ENCODE results near the gene PANX1. TPM values are rescaled to one million over a fixed set of nuclear protein-coding genes. Genes with fewer than 3 reads are reported as not detected.

The PANX1 gene
- total and polyA plus RNA-seq, 10 of the 15 experiments (the other 5 are each of a cell fraction or from before 2014, with no cell fraction given), result 3.3 to 18.7 (median 14.4) TPM

DNA sequence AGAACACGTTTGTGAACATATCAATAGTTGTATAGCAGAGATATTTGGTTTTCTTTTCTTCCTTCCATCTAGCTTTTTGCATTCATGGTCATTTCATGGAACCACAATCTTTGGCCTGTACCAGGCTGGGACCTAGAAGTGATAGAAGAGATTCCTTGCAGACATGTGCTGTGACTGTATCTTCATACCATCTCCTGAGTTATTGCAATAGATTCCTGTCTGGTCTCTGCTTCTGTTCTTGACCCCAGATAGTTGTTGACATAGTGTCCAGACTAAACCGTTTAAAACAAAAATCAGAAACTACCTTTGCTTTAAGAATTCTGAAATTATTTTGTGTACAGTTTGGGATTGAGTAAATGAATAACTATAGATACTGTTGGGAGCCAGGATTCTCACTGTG, 16.8 kb downstream of the PANX1 start (continued):
- TF ChIP-seq, protein P1, sequence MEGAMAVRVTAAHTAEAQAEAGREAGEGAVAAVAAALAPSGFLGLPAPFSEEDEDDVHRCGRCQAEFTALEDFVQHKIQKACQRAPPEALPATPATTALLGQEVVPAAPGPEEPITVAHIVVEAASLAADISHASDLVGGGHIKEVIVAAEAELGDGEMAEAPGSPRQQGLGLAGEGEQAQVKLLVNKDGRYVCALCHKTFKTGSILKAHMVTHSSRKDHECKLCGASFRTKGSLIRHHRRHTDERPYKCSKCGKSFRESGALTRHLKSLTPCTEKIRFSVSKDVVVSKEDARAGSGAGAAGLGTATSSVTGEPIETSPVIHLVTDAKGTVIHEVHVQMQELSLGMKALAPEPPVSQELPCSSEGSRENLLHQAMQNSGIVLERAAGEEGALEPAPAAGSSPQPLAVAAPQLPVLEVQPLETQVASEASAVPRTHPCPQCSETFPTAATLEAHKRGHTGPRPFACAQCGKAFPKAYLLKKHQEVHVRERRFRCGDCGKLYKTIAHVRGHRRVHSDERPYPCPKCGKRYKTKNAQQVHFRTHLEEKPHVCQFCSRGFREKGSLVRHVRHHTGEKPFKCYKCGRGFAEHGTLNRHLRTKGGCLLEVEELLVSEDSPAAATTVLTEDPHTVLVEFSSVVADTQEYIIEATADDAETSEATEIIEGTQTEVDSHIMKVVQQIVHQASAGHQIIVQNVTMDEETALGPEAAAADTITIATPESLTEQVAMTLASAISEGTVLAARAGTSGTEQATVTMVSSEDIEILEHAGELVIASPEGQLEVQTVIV (IDR thresholded peaks at IDR 0.05; ENCODE audit: borderline replicate concordance, partially characterized antibody), result no peak
- no peak for TF ChIP-seq KAT2A (conservative IDR thresholded peaks at IDR 0.05; ENCODE audit: control insufficient read depth, low read depth, low read length)

DNA sequence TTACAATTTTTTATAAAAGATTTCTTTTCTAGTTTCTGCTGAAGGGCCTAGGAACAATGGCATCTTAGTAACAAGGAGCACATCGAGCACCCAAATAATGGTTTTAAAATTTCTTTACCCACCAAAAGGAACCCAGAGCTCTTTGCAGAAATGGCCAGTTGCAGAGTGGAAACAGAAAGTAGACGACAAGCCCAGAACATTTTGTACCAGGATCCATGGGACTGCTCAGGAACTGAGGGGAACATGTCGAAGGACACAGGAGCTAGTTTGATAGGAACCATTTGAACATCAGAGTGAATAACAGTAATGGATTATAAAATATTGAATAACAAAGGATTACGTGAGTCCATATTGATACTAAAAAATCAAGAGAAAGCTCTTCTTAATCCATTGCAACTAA, 17.3 kb downstream of the PANX1 start:
- Histone ChIP-seq H3K4me3 (no peak overlapping the region), H3K4me2 (ENCODE audit: control insufficient read depth, insufficient read depth) (no peak overlapping the region), H3K27ac (ENCODE audit: control insufficient read depth, insufficient read depth) (no peak overlapping the region), H3K4me1 (ENCODE audit: control insufficient read depth, insufficient read depth, low read length) (peaks cover 16% of the 10 kb centered on the region), H4K20me1 (ENCODE audit: control insufficient read depth, insufficient read depth) (no peaks in the 10 kb centered on the region), H3K79me2 (ENCODE audit: control insufficient read depth, insufficient read depth, low read length) (peaks cover 24% of the 10 kb centered on the region), H3K27me3 (replicated peaks in 1 of 2; ENCODE audit: control insufficient read depth in 2 of 2, insufficient read depth in 2 of 2, low read length in 1 of 2) (no peaks in the 10 kb centered on the region), H2AFZ (ENCODE audit: control insufficient read depth, low read depth, low read length) (no peak overlapping the region), H3K36me3 (ENCODE audit: control insufficient read depth in 2 of 2, insufficient read depth in 2 of 2, low read length in 1 of 2) (no peaks in the 10 kb centered on the region), H3K9ac (ENCODE audit: control insufficient read depth, insufficient read depth, low read length) (no peak overlapping the region), H3K9me3 (replicated peaks; ENCODE audit: control insufficient read depth, insufficient read depth, low read length) (no peaks in the 10 kb centered on the region)
- in situ Hi-C loops (cut with MboI), result no loop called here
- ATAC-seq (no peak), DNase-seq (ENCODE audit: low read depth, low spot score) (no peak), FAIRE-seq (no peak)
- ChIA-PET RAD21 (ENCODE audit: unreplicated experiment) (no interaction called here), CTCF (interaction anchor here (0.9 kb wide), 1 partner anchor 17 kb away, joined by 3 read pairs; no protein-coding TSS in a partner anchor), POLR2A (no interaction called here), SMC1A (ENCODE audit: uncharacterized antibody, unreplicated experiment) (no interaction called here)
- WGBS (ENCODE audit: insufficient coverage, insufficient replicate concordance, low lambda C conversion rate, missing lambda C conversion rate), result 87% methylated on average over 4 of the region's 4 CpGs
- no TSS peak for BruUV-seq (replicated peaks)
- intact Hi-C loops (cut with micrococcal nuclease; ENCODE audit: unreplicated experiment), result no loop called here
- TF ChIP-seq EZH2 (IDR thresholded peaks at IDR 0.05; ENCODE audit: borderline replicate concordance, control insufficient read depth, low read depth, low read length) (no peak), EP300 (IDR thresholded peaks at IDR 0.05; ENCODE audit: borderline replicate concordance in 1 of 2, control insufficient read depth in 1 of 2, low read depth in 2 of 2, low read length in 2 of 2) (no peak), ZNF207 (IDR thresholded peaks at IDR 0.05; ENCODE audit: borderline replicate concordance) (no peak), JUND (IDR thresholded peaks at IDR 0.05; ENCODE audit: low read depth, low read length) (no peak), MTA3 (IDR thresholded peaks at IDR 0.05; ENCODE audit: borderline replicate concordance, low read length) (no peak), RB1 (IDR thresholded peaks at IDR 0.05; ENCODE audit: borderline replicate concordance) (no peak), TCF3 (IDR thresholded peaks at IDR 0.05; ENCODE audit: borderline replicate concordance, insufficient read depth, low read depth, low read length) (no peak)
- TF ChIP-seq, protein P2, sequence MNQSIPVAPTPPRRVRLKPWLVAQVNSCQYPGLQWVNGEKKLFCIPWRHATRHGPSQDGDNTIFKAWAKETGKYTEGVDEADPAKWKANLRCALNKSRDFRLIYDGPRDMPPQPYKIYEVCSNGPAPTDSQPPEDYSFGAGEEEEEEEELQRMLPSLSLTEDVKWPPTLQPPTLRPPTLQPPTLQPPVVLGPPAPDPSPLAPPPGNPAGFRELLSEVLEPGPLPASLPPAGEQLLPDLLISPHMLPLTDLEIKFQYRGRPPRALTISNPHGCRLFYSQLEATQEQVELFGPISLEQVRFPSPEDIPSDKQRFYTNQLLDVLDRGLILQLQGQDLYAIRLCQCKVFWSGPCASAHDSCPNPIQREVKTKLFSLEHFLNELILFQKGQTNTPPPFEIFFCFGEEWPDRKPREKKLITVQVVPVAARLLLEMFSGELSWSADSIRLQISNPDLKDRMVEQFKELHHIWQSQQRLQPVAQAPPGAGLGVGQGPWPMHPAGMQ (IDR thresholded peaks at IDR 0.05; ENCODE audit: borderline replicate concordance), result no peak
- TF ChIP-seq, protein P3, sequence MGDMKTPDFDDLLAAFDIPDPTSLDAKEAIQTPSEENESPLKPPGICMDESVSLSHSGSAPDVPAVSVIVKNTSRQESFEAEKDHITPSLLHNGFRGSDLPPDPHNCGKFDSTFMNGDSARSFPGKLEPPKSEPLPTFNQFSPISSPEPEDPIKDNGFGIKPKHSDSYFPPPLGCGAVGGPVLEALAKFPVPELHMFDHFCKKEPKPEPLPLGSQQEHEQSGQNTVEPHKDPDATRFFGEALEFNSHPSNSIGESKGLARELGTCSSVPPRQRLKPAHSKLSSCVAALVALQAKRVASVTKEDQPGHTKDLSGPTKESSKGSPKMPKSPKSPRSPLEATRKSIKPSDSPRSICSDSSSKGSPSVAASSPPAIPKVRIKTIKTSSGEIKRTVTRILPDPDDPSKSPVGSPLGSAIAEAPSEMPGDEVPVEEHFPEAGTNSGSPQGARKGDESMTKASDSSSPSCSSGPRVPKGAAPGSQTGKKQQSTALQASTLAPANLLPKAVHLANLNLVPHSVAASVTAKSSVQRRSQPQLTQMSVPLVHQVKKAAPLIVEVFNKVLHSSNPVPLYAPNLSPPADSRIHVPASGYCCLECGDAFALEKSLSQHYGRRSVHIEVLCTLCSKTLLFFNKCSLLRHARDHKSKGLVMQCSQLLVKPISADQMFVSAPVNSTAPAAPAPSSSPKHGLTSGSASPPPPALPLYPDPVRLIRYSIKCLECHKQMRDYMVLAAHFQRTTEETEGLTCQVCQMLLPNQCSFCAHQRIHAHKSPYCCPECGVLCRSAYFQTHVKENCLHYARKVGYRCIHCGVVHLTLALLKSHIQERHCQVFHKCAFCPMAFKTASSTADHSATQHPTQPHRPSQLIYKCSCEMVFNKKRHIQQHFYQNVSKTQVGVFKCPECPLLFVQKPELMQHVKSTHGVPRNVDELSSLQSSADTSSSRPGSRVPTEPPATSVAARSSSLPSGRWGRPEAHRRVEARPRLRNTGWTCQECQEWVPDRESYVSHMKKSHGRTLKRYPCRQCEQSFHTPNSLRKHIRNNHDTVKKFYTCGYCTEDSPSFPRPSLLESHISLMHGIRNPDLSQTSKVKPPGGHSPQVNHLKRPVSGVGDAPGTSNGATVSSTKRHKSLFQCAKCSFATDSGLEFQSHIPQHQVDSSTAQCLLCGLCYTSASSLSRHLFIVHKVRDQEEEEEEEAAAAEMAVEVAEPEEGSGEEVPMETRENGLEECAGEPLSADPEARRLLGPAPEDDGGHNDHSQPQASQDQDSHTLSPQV (IDR thresholded peaks at IDR 0.05), result no peak
